HPDE6-E6E7 (cell line): ENCODE results near the gene ZFTA.
A peak's percentile ranks its signal among the peaks of the same experiment; 100 is the strongest.
"Not testable (repeated sequence)": the region's sequence is repeated elsewhere in the genome, so short reads cannot be mapped to it uniquely, and the experiment has no call there.

Experiments used
- DNase-seq: peaks from one replicate; pipeline ENCODE4 v3.0.0; 2011; ENCODE audit warnings: missing footprints; ENCODE audit errors: extremely low spot score

ZFTA gene

GRCh38 chr11:63768237-63769041 lies at the start of gene ZFTA:
ZFTA (minus strand) TSS chr11:63768775; CDS start chr11:63768622, 153 bp downstream.
- DNase-seq = peak; percentile 38

GRCh38 chr11:63817758-63818498 lies 49.4 kb upstream of the ZFTA start:
- DNase-seq = no peak

- DNase-seq = no peak
Observed at GRCh38 chr11:63816732-63817131, 48.2 kb upstream of the ZFTA start.

GRCh38 chr11:63816166-63816565 lies 47.6 kb upstream of the ZFTA start:
- DNase-seq = no peak

GRCh38 chr11:63814383-63814736 lies 45.8 kb upstream of the ZFTA start:
- DNase-seq = no peak

GRCh38 chr11:63813563-63814382 lies 45.2 kb upstream of the ZFTA start:
- DNase-seq = no peak

- DNase-seq = peak; percentile 87
Observed at GRCh38 chr11:63813035-63813562, 44.5 kb upstream of the ZFTA start, which contains the start of gene SPINDOC. SPINDOC (plus strand) TSS chr11:63813456; CDS start chr11:63813687, 231 bp downstream.

GRCh38 chr11:63811522-63811921 lies 42.9 kb upstream of the ZFTA start:
- DNase-seq = no peak

- DNase-seq = not testable (repeated sequence)
Observed at GRCh38 chr11:63810383-63810782, 41.8 kb upstream of the ZFTA start.

- DNase-seq = no peak
Observed at GRCh38 chr11:63805844-63806415, 37.4 kb upstream of the ZFTA start.

- peak; percentile 43 for DNase-seq
Observed at GRCh38 chr11:63804259-63804658, 35.7 kb upstream of the ZFTA start.

GRCh38 chr11:63802637-63803414 lies 34.3 kb upstream of the ZFTA start:
- peak; percentile 65 for DNase-seq

- no peak for DNase-seq
Observed at GRCh38 chr11:63800921-63801320, 32.3 kb upstream of the ZFTA start.

GRCh38 chr11:63795066-63795465 lies 26.5 kb upstream of the ZFTA start:
- DNase-seq = no peak

GRCh38 chr11:63793161-63793560 lies 24.6 kb upstream of the ZFTA start:
- DNase-seq = no peak

GRCh38 chr11:63791495-63792167 lies 23.1 kb upstream of the ZFTA start:
- DNase-seq = no peak

GRCh38 chr11:63785823-63786222 lies 17.2 kb upstream of the ZFTA start:
- DNase-seq = no peak

GRCh38 chr11:63783925-63784592 lies 15.5 kb upstream of the ZFTA start:
- DNase-seq = no peak

GRCh38 chr11:63782749-63783148 lies 14.2 kb upstream of the ZFTA start:
- no peak for DNase-seq

GRCh38 chr11:63779039-63779438 lies 10.5 kb upstream of the ZFTA start:
- DNase-seq = no peak
